Measurements from ENCODE around the gene PDCD5. TPM values are rescaled to one million over a fixed set of nuclear protein-coding genes. Genes with fewer than 3 reads are reported as not detected.
"Not testable (repeated sequence)": the region's sequence is repeated elsewhere in the genome, so short reads cannot be mapped to it uniquely, and the experiment has no call there.

The PDCD5 gene
- total and polyA plus RNA-seq, 2 of the 4 experiments (the other 2 are of a cell fraction), result 30.6 to 74.1 TPM

DNA sequence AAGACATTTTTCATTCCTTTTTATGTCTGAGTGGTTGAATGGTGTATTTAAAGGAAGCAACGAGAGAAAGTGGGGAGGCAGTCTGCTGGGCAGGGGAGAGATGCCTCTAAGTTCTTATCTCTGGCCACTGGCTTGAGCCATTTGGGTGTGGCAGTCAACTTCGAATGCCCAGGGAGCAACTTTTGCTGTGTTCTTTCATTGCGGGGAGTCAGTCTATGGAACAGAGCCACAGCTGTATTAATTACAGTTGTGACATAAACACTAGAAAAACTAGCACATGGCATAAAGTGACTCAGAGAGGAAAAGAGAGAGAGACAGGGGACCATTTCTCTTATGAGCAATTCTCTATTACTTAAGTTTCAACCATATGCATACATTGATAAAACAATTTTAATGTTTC lies 40.4 kb upstream of the PDCD5 start:
- Histone ChIP-seq H3K4me2 (ENCODE audit: low read depth, low read length) (no peak overlapping the region), H4K20me1 (ENCODE audit: insufficient read depth, low read length) (no peaks in the 10 kb centered on the region), H2BK120ac (ENCODE audit: low read depth, low read length) (no peak overlapping the region), H3K4me3 (ENCODE audit: insufficient read depth, low read depth, low read length) (no peak overlapping the region), H2AK9ac (replicated peaks; ENCODE audit: low read depth, low read length, poor library complexity) (no peak overlapping the region), H3K23ac (ENCODE audit: low read depth, low read length) (no peak overlapping the region), H2BK20ac (ENCODE audit: low read depth, low read length) (no peak overlapping the region), H2BK15ac (ENCODE audit: low read depth, low read length) (no peak overlapping the region), H4K91ac (ENCODE audit: insufficient read depth, low read depth, low read length) (no peak overlapping the region), H3K9ac (ENCODE audit: low read depth, low read length) (no peak overlapping the region), H3K4me1 (ENCODE audit: control insufficient read depth, insufficient read depth, low read length) (no peaks in the 10 kb centered on the region), H3K9me3 (ENCODE audit: control insufficient read depth, insufficient read depth, low read length) (no peaks in the 10 kb centered on the region), H3K36me3 (ENCODE audit: control insufficient read depth, insufficient read depth, low read length) (no peaks in the 10 kb centered on the region), H3K27me3 (ENCODE audit: control insufficient read depth, insufficient read depth, low read length) (no peaks in the 10 kb centered on the region; the same call in 1 of the 2 replicates), H3K56ac (ENCODE audit: extremely low read depth, insufficient read depth, low read length) (no peak overlapping the region), H3K18ac (ENCODE audit: low read depth, low read length) (no peak overlapping the region), H3K27ac (ENCODE audit: insufficient read depth, low read length) (no peak overlapping the region), H3K14ac (replicated peaks; ENCODE audit: low read depth, low read length) (no peak overlapping the region), H3K9me1 (ENCODE audit: insufficient read depth, low read length) (no peaks in the 10 kb centered on the region), H3K79me1 (ENCODE audit: low read depth in 1 of 2, low read length in 2 of 2) (no peaks in the 10 kb centered on the region), H2BK5ac (ENCODE audit: low read depth, low read length, poor library complexity, severe bottlenecking) (no peak overlapping the region), H4K5ac (ENCODE audit: low read depth, low read length) (no peak overlapping the region), H2AK5ac (ENCODE audit: low read depth, low read length) (no peak overlapping the region), H3K4ac (ENCODE audit: low read depth, low read length) (no peak overlapping the region), H2AFZ (replicated peaks; ENCODE audit: low read length, poor library complexity) (no peak overlapping the region), H4K8ac (ENCODE audit: low read depth in 2 of 2, low read length in 2 of 2) (no peak overlapping the region)
- in situ Hi-C loops (cut with MboI; ENCODE audit: low sequenced_read_pairs) (no loop called here), dilution Hi-C loops (cut with HindIII; ENCODE audit: low sequenced_read_pairs, unreplicated experiment) (no loop called here), intact Hi-C loops (cut with micrococcal nuclease) (no loop called here)
- no TSS peak for BruUV-seq (replicated peaks)
- ATAC-seq (ENCODE audit: low read depth) (no peak), DNase-seq (no peak)
- POLR2A ChIA-PET (ENCODE audit: unreplicated experiment), result no interaction called here
- CTCF ChIA-PET, result no interaction called here
- WGBS, 2 experiments (ENCODE audit: extremely low coverage in 2 of 2, insufficient read length in 1 of 2), result no CpG with 5 or more reads among the region's 3 CpGs
- TF ChIP-seq MAZ (IDR thresholded peaks at IDR 0.05; ENCODE audit: borderline replicate concordance, low read depth, low read length), result no peak
- TF ChIP-seq MXI1 (IDR thresholded peaks at IDR 0.05; ENCODE audit: borderline replicate concordance, low read depth, low read length), result no peak
- TF ChIP-seq SMC3 (IDR thresholded peaks at IDR 0.05; ENCODE audit: low read depth, low read length), result no peak
- TF ChIP-seq, protein P1, sequence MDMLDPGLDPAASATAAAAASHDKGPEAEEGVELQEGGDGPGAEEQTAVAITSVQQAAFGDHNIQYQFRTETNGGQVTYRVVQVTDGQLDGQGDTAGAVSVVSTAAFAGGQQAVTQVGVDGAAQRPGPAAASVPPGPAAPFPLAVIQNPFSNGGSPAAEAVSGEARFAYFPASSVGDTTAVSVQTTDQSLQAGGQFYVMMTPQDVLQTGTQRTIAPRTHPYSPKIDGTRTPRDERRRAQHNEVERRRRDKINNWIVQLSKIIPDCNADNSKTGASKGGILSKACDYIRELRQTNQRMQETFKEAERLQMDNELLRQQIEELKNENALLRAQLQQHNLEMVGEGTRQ (IDR thresholded peaks at IDR 0.05; ENCODE audit: low read depth, low read length), result no peak
- TF ChIP-seq ELK1 (IDR thresholded peaks at IDR 0.05; ENCODE audit: borderline replicate concordance, low read depth, low read length), result no peak

GRCh38 chr19:32541376-32541775 lies 39.6 kb upstream of the PDCD5 start:
- H2BK120ac ChIP-seq (ENCODE audit: low read depth, low read length); H2AK5ac ChIP-seq (ENCODE audit: low read depth, low read length); BruUV-seq (replicated peaks); H4K8ac ChIP-seq (ENCODE audit: low read depth in 2 of 2, low read length in 2 of 2); H3K4me2 ChIP-seq (ENCODE audit: low read depth, low read length); H2AFZ ChIP-seq (replicated peaks; ENCODE audit: low read length, poor library complexity); H2BK15ac ChIP-seq (ENCODE audit: low read depth, low read length); H3K9ac ChIP-seq (ENCODE audit: low read depth, low read length); CTCF ChIA-PET; intact Hi-C loops (cut with micrococcal nuclease); dilution Hi-C loops (cut with HindIII; ENCODE audit: low sequenced_read_pairs, unreplicated experiment); H3K4me1 ChIP-seq (ENCODE audit: control insufficient read depth, insufficient read depth, low read length); H3K9me1 ChIP-seq (ENCODE audit: insufficient read depth, low read length); H3K23ac ChIP-seq (ENCODE audit: low read depth, low read length); H3K9me3 ChIP-seq (ENCODE audit: control insufficient read depth, insufficient read depth, low read length); H3K4me3 ChIP-seq (ENCODE audit: insufficient read depth, low read depth, low read length); H4K5ac ChIP-seq (ENCODE audit: low read depth, low read length); H4K20me1 ChIP-seq (ENCODE audit: insufficient read depth, low read length); H2BK5ac ChIP-seq (ENCODE audit: low read depth, low read length, poor library complexity, severe bottlenecking); DNase-seq; H3K79me1 ChIP-seq (ENCODE audit: low read depth in 1 of 2, low read length in 2 of 2); POLR2A ChIA-PET (ENCODE audit: unreplicated experiment); H3K56ac ChIP-seq (ENCODE audit: extremely low read depth, insufficient read depth, low read length); ATAC-seq (ENCODE audit: low read depth); H3K27ac ChIP-seq (ENCODE audit: insufficient read depth, low read length); H3K27me3 ChIP-seq (ENCODE audit: control insufficient read depth, insufficient read depth, low read length); H3K14ac ChIP-seq (replicated peaks; ENCODE audit: low read depth, low read length); H3K18ac ChIP-seq (ENCODE audit: low read depth, low read length); H2AK9ac ChIP-seq (replicated peaks; ENCODE audit: low read depth, low read length, poor library complexity); H3K4ac ChIP-seq (ENCODE audit: low read depth, low read length); H2BK20ac ChIP-seq (ENCODE audit: low read depth, low read length); H4K91ac ChIP-seq (ENCODE audit: insufficient read depth, low read depth, low read length); in situ Hi-C loops (cut with MboI; ENCODE audit: low sequenced_read_pairs); H3K36me3 ChIP-seq (ENCODE audit: control insufficient read depth, insufficient read depth, low read length): not testable (repeated sequence)
- no CpG with 5 or more reads among the region's 5 CpGs for WGBS, 2 experiments (ENCODE audit: extremely low coverage in 2 of 2, insufficient read length in 1 of 2)
